GM19397 (cell line): ENCODE measurements around the gene SARDH.
"Not testable (repeated sequence)": the region's sequence is repeated elsewhere in the genome, so short reads cannot be mapped to it uniquely, and the experiment has no call there.

Experiments used
- ATAC-seq: cut with Tn5 transposase; IDR thresholded peaks from one replicate; pipeline ENCODE4 v1.9.1; 2021; ENCODE audit warnings: mild to moderate bottlenecking, moderate library complexity; ENCODE audit not compliant: unreplicated experiment

Gene SARDH

DNA sequence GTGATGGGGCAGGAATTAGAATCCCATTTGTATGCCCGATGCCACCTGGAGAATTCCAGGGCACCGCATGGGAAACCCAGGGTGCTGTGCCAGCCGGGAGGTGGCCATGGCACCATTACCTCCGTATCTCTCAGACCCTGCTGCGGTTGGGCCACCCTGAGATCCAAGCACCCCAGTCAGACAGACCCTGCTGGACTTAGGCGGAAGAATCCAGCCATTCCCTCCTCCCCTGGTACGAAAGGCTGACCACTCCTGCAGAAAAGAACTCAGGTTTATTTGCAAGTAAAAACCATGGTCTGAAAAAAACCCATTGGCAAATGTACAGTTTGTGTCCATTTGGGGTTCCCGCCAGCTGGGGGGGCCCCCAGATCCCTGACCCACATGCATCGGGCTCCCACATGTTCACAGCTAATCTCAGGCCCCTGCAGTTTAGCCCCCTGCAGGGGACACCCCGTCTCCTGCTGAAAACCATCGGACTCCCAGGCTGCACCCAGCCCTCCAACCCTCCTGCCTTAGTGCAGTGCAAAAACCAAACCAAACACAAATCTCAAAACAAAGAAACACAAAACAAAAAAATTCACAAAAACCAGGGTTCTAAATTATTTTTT lies 23.6 kb upstream of the SARDH start:
- no peak for ATAC-seq

DNA sequence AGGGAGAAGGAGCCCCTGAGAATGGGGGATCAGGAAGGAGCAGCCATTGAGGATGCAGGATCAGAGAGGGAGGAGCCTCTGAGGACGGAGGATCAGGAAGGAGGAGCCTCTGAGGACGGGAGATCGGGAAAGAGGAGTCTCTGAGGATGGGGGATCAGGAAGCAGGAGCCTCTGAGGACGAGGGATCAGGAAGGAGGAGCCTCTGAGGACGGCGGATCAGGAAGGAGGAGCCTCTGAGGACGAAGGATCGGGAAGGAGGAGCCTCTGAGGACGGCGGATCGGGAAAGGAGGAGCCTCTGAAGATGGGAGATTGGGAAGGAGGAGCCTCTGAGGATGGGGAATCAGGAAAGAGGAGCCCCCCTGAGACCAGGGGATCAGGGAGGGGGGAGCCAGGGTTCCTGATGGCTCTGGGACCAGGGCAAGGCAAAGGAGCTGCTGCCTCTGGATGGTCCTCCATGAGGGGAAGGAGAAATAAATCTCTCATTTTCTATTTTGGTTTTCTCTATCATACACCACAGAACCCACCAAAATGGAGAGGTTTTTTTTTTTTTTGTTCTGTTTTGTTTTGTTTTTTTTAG lies 22.6 kb upstream of the SARDH start:
- ATAC-seq: no peak

DNA sequence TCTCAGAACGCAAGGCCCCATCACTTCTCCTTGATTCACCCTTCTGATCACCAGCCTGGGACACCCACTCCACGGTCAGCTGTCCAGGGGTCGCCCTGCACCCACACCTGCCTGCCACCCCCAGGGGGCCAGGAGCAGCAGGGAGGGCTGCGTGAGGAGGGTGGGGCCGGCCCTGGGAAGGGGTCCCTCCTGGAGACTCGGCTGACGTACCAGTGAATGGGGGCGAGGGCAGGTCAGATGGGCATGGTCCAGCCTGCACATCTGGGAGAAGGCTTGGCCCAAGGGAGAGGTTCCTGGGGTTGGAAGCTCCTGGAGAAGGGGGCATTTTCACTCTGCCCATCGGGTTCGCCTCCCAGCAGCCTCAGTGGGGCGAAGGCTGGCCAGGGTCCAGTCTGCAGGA lies 21.8 kb upstream of the SARDH start:
- no peak for ATAC-seq

DNA sequence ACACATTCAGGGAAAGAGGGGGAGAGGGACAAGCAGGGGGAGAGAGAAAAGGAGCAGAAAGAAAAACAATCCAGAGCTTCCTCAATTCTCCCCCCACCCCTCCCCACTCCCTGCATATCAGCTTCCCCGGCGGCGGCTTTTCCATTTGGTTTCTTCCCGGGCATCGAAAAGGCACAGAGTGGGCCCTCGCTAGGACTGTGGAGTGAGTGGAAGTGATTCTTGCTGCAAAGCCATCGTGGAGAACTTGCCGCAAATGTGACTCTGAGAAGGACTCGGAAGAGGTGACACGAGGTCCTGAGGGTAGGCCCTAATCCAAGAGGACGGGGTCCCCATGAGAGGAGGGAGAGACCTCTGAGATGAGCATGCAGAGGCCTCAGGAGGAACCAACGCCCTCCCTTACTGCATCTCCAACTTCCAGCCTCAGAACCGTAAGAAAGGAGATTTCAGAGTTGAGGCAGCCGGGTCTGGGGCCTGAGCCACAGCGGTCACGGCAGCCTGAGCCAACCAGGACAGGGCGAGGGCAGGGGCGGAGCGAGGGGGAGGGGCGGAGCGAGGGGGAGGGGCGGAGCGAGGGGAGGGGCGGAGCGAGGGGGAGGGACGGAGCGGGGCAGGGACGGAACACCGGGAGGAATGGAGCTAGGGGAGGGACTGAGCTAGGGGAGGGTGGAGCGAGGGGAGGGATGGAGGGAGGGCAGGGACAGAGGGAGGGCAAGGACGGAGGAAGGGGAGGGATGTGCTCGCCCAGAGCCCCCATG lies 21.2 kb upstream of the SARDH start:
- ATAC-seq: no peak

DNA sequence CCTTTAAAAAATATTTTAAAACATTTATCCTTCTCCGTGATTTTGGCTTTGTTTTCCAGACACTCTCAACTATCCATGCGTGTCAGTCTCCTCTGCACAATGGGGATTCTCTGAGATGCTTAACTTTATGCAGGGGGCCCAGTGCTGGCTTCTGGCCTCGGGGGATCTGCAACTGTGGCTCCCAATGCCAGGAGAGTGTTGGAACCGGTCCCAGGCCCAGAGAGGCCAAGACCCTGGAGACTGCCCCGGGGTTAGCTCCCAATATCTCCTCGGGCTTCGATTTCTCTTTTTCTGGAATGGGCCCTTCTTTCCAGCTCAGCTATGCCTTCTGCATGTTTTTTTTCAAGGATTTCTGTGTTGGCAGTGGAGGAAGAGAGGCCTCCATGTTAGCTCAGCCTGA lies 20.1 kb upstream of the SARDH start:
- ATAC-seq: no peak

DNA sequence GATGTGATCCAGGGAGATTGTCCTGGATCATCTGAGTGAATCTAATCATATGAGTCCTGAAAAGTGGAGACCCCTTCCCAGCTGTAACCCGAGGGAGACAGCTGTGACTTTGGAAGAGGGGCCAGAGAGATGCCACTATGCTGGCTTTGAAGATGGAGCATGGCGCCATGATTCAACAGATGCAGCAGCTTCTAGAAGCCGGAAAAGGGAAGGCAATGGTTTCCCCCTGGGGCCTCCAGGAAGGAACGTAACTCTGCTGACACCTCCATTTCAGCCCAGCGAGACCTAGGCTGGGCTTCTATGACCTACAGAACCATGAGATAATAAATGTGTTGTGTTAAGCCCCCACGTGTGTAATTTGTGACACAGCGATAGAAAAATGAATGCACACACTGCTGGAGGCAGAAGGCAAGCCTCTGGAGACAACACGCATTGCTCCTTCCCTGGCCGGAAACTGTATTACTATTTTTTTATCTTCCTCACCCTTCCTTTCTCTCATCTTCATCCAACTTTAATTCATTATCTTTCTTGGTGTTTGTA lies 16.6 kb upstream of the SARDH start:
- no peak for ATAC-seq

DNA sequence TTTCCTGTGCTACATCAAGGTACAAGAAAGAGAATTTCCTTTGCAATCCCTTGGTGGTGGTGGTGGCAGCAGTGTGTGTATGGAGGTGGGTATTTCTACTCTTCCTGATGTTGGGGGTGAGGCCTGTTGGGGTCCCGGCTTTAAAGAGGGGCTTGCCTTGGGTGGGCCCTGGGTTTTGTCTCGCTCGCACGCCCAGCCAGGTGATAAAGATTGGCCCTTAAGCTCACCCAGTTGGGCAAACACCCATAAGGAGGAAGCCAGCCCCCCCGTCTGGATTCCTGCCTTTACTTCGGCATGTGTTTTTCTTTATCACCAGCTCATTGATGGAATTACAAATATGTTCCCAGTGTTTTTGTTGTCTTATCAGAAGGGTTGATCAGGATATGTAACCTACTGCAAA lies 16.0 kb upstream of the SARDH start:
- no peak for ATAC-seq

DNA sequence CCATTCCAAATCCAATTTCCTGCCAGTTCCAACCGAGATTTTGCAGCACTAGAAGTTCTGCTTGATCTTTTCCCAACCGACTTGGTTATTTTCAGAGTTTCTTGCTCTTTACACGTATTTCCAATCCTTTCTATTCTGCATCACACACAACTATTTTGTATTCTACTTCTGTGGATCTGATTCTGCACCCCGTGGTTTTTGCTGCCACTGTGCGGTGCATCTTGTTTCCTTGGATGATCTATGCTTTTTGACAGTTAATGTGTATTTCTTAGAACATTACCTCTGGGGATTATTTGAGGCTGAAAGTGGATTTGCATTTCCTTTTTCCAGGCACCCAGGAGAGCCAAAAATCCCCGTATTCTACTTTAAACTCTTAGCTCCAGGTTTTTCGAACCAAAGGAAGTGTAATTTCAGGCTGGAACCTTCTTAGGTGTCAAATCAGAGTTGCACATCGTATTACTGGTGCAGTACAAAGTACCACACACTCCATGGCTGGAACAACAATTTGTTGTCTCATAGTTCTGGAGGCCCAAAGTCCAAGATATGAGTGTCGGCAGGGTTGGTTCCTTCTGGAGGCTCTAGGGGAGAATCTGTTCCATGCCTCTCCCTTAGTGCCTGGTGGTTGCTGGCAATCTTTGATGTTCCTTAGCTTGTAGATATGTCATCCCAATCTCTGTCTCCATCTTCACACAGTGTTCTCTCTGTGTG lies 14.7 kb upstream of the SARDH start:
- ATAC-seq: no peak

DNA sequence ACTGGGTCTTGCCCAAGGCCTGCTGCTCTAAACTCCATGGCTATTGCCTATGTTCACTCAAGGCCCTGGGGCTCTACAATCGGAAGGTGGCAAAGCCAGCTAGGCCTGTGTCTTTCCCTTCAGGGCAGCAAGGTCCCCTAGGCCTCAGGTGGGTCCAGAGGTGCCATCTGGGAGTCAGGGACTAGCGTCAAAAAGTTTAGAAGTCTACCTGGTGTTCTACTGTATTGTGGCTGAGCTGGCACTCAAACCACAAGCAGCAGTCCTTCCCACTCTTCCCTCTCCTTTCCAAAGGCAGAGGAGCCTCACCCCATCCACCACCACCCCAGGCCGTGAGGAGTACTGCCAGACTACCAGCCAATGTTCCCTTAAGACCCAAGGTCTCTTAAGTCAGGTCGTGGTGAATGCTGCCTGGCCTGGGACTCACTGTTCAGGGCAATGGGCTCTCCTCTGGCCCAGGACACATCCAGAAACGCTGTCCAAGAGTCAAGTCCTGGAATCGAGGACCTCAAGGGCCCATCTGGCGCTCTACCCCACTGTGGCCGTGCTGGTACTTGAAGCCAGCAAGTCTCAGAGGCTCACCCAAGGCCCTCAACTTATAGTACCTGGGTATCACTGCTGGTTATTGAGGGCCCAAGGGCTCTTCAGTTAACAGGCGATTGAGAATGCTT lies 13.0 kb upstream of the SARDH start:
- ATAC-seq: no peak

DNA sequence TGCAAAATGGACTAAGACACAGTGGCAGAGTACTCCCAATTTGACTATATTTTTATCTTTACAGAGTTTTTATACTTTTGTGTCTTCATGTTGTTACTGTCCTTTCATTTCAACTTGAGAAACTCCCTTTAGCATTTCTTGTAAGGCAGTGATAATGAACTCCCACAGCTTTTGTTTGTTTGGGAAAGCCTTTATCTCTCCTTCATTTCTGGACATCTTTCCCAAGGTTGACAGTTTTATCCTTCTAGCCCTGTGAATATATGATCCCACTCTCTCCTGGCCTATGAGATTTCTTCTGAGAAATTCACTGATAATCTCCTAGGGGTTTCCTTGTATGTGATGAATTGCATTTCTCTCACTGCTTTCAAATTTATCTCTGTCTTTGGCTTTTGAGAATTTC lies 9.2 kb upstream of the SARDH start:
- ATAC-seq: no peak

DNA sequence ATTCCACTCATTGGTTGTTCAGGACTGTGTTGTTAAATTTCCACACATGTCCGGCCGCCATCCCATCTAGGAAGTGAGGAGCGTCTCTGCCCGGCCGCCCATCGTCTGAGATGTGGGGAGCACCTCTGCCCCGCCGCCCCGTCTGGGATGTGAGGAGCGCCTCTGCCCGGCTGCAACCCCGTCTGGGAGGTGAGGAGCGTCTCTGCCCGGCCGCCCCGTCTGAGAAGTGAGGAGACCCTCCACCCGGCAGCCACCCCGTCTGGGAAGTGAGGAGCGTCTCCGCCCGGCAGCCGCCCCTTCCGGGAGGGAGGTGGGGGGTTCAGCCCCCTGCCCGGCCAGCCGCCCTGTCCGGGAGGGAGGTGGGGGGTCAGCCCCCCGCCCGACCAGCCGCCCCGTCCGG lies 6.4 kb upstream of the SARDH start:
- not testable (repeated sequence) for ATAC-seq

DNA sequence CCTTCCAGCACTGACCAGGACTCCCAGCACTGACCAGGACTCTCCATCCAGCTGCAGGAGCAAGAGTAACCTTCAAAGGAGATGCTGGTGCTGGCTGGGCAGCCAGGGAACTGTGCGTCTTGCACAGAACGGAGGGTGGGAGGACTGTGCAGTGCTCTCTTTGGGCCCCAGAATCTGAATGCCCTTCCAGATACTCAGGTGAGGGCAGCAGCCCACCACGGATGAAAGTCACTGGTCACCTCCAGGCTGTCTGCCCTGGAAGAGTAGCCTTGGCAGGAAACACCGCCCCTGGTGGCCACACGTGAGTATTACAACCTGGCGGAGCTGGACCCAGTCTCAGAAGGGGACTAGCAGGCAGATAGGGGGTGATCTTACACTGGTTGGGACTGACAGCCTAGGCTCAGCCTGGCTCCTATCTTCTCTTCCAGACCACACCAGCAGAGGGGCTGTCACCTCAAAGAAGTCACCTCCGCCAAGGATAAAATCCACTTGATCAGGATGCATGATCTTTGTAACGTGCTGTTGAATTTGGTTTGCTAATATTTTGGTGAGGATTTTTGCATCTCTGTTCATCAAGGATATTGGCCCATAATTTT lies 4.8 kb upstream of the SARDH start:
- no peak for ATAC-seq

DNA sequence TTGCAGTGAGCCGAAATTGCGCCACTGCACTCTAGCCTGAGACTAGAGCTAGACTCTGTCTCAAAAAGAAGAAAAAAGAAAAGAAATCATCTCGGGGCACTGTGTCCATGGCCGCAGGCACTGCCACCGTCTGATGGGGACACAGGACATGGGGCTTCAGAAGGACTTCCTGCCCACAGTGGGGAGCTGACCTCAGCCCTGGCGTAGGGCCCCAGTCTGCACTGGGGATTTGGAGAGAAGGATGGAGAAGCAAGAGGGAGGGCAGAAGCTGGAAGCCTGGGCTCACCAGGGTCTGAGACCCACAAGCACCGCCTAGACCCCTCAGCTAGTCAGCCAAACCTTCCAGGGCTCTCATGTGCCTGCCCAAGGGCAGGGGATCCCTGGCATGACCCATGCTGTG lies 4.1 kb upstream of the SARDH start:
- no peak for ATAC-seq

DNA sequence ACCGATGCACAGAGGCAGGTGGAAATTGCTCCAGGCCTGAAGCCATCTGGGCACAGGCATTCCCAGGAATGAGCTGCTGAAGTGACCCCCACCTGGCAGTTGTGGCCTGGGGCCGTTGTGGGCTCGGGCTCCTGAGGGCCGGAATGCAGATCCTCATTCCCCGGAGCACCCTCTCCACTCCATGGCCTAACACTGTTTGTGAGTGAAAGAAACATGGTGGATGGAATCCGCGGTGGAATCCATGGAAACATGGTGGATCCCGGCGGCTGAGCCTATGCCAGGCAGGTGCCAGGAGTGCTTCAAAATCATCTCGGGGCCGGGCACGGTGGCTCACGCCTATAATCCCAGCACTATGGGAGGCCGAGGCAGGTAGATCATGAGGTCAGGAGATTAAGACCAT lies 3.6 kb upstream of the SARDH start:
- no peak for ATAC-seq

DNA sequence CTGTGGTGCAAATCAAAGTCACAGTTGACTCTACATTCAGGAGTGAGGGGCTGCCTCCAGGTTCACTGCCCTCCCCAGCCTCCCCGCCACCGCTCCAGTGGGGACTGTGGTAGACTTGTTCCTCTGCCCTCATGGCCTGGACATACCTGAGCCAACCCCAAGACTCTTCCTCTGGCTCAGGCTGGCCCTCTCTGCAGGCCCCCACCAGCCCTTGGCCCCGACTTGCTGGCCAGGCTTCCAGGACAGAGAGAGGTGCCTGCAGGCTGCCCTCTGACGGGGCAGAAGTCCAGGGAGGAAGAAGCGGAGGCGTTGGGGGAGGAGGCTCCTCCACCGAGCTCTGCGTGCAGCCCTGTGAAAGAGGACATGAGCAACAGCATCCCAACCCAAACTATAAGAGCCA lies 2.8 kb upstream of the SARDH start:
- no peak for ATAC-seq

DNA sequence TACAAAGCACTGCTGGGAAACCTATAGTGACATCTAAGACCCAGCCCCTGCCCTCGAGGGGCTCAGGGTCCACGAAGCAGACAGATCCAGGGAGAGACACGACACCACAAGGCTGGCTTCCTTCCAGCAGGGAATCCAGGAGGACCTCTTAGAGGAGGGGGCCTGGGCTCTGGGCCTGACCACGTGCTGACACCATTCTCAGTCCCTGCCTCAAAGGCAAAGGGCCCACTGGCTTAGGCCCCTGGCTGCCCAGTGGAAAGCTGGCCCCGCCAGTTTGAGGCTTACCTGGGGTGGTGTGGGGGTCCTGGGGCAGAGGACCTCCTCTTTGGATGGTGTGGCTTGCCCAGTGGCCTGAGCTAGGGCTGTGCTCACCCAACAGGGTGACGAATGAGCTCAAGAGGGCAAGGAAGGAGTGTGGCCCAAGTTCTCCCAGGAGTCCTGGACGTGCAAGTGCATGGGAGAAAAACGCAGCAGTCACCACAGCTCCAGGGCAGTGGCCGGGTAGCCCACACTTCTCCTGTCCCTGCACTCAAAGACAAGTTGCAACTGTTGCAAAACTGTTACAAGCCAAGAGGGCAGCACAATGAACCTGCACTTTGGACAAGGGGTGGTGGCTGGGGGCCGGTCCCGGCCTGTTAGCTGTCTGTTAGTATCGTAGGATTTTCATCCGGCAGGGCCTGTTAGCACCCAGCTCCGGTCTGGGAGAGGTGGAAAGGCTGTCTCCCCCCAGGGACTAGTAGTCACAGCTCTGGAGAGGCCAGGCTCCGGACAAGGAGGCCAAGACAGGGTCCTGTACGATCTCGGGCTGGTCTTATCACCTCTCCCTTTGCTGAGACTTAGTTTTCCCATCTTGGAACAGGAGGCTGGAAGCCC lies 1.5 kb upstream of the SARDH start:
- no peak for ATAC-seq

DNA sequence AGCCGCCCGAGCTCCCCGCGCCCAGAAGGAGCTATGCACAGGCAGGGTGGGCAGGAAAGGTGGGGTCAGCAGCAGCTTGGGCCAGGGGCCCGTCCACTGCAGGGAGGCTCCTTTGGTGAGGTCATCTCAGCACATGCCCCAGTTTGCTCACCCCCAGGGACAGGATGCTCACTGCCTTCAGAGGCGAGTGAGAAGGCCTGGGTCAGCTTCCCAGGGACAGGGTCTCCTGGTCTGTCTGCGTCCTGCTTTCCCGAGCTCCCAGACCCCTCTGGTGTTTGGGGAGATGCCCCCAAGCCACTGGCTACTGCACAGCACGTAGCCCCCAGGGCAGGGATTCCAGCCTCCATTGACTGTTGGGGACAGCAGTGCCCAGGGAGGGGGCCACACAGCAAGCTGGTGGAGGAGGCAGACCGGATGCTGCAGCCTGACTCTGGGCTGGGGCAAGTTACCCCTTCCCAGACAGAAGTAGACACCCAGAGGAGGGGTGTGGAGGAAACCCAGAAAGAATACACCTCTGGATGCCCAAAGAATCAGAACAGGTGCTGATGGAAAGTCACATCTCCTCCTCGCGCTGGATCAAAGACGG lies 581 bp upstream of the SARDH start:
- ATAC-seq: no peak

DNA sequence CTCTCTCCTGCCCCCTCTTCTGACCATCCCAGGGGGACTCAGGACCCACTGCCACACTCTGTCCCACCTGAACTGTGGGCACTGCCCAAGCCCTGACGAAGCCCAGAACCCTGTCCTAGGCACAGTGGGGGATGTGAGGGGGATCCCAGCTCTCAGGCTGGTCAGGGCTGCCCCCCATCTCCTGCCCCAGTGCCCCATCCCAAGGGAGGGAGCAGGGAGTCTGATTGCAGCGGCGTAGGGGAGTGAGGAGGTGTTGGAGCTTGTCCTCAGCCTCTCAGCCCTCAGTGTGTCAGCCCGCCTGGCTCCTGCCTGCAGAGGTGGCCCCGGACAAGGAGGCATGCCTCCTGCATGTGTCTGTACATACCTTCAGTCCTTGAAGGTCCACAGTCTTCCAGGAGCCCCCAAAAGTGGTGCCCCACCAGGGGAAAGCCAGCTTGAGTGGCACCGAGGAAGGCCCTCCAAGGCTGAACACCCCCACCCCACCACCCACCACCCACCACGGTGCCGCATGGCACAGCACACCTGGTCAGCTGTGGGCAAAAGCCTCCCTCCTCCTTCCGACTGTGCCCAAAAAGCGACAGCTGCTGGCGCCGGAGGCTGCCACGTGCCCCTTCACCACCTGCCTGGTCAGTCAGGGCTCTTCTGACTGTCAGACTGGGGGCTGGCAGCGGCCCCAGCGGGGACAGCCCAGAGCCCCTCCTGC lies 930 bp downstream of the SARDH start:
- ATAC-seq: no peak

DNA sequence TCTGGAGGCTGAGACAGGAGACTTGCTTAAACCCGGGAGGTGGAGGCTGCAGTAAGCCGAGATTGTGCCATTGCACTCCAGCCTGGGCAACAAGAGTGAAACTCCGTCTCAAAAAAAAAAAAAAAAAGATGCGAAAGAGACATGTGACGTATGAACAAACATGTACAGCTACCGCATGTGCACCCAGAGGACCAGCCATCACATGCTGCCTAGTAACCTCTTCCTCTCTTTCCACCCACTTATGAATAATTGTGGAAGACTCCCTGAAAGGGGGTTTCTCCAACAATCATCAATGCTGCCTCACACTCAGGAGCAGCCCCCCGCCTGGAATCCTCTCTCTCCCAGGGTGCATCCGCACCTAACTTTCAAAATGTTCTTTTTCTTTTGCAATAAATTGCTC lies 2.2 kb downstream of the SARDH start:
- ATAC-seq: no peak
